Liver (tissue), 3 donors: ENCODE data around the gene ZMYND12.

Experiments used
- SP1 ChIP-seq: IDR thresholded peaks from 2 replicates; pipeline ENCODE4 v1.6.1; 2018; ENCODE audit warnings: antibody characterized with exemption, mild to moderate bottlenecking
- TAF1 ChIP-seq: conservative IDR thresholded peaks from 2 replicates; pipeline ENCODE4 v1.6.1; 2016; ENCODE audit warnings: antibody characterized with exemption, mild to moderate bottlenecking
- TF ChIP-seq, protein P1 (sequence below): fragments of 150-350 bp; IDR thresholded peaks from 2 replicates; pipeline ENCODE4 v1.5.1; 2017; ENCODE audit warnings: improper control_type of control experiment, low read depth, low read length; ENCODE audit not compliant: missing input control
- TF ChIP-seq, protein P2 (sequence below): IDR thresholded peaks from 2 replicates; pipeline ENCODE4 v1.6.1; 2016; ENCODE audit warnings: antibody characterized with exemption, mild to moderate bottlenecking
- TF ChIP-seq, protein P3 (sequence below): IDR thresholded peaks from 2 replicates; pipeline ENCODE4 v1.6.1; 2016; ENCODE audit warnings: antibody characterized with exemption
- donor health status: healthy.
- donor health status: healthy.

DNA sequence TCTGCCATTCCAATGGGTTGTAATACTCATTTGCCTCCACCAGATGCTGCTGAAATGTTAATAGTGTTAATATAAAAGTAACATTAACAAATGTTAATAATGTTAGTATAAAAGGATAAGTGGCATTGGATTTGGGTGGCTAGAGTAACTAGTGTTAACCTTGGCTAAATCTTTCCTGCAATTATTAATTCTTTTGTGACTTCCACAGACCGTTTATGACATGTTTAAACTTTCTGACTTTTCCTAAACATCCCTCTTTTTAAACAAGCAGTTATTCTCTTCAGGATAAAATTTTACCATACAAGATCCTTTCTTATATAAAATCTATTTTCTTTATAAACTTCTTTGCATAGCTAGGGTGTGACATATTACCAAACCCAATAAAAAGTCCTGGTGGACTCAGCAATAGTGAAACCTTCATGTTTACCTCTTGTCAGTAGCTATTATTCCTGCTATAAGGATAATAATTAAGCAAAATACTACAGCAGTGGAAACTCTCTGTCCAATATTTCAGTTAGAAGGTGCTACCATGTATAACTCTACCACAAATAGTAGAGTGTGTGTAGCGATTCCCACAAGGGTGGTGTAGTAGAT lies 48.8 kb upstream of the ZMYND12 start:
- TF ChIP-seq, protein P1, sequence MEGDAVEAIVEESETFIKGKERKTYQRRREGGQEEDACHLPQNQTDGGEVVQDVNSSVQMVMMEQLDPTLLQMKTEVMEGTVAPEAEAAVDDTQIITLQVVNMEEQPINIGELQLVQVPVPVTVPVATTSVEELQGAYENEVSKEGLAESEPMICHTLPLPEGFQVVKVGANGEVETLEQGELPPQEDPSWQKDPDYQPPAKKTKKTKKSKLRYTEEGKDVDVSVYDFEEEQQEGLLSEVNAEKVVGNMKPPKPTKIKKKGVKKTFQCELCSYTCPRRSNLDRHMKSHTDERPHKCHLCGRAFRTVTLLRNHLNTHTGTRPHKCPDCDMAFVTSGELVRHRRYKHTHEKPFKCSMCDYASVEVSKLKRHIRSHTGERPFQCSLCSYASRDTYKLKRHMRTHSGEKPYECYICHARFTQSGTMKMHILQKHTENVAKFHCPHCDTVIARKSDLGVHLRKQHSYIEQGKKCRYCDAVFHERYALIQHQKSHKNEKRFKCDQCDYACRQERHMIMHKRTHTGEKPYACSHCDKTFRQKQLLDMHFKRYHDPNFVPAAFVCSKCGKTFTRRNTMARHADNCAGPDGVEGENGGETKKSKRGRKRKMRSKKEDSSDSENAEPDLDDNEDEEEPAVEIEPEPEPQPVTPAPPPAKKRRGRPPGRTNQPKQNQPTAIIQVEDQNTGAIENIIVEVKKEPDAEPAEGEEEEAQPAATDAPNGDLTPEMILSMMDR = no peak
- TF ChIP-seq, protein P2, sequence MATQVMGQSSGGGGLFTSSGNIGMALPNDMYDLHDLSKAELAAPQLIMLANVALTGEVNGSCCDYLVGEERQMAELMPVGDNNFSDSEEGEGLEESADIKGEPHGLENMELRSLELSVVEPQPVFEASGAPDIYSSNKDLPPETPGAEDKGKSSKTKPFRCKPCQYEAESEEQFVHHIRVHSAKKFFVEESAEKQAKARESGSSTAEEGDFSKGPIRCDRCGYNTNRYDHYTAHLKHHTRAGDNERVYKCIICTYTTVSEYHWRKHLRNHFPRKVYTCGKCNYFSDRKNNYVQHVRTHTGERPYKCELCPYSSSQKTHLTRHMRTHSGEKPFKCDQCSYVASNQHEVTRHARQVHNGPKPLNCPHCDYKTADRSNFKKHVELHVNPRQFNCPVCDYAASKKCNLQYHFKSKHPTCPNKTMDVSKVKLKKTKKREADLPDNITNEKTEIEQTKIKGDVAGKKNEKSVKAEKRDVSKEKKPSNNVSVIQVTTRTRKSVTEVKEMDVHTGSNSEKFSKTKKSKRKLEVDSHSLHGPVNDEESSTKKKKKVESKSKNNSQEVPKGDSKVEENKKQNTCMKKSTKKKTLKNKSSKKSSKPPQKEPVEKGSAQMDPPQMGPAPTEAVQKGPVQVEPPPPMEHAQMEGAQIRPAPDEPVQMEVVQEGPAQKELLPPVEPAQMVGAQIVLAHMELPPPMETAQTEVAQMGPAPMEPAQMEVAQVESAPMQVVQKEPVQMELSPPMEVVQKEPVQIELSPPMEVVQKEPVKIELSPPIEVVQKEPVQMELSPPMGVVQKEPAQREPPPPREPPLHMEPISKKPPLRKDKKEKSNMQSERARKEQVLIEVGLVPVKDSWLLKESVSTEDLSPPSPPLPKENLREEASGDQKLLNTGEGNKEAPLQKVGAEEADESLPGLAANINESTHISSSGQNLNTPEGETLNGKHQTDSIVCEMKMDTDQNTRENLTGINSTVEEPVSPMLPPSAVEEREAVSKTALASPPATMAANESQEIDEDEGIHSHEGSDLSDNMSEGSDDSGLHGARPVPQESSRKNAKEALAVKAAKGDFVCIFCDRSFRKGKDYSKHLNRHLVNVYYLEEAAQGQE = no peak
- TF ChIP-seq, protein P3, sequence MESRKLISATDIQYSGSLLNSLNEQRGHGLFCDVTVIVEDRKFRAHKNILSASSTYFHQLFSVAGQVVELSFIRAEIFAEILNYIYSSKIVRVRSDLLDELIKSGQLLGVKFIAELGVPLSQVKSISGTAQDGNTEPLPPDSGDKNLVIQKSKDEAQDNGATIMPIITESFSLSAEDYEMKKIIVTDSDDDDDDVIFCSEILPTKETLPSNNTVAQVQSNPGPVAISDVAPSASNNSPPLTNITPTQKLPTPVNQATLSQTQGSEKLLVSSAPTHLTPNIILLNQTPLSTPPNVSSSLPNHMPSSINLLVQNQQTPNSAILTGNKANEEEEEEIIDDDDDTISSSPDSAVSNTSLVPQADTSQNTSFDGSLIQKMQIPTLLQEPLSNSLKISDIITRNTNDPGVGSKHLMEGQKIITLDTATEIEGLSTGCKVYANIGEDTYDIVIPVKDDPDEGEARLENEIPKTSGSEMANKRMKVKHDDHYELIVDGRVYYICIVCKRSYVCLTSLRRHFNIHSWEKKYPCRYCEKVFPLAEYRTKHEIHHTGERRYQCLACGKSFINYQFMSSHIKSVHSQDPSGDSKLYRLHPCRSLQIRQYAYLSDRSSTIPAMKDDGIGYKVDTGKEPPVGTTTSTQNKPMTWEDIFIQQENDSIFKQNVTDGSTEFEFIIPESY = no peak
- TF ChIP-seq SP1 (no peak), TAF1 (no peak)
